Measurements from ENCODE around the gene PRR3.
"Not testable (repeated sequence)": the region's sequence is repeated elsewhere in the genome, so short reads cannot be mapped to it uniquely, and the experiment has no call there.

DNA sequence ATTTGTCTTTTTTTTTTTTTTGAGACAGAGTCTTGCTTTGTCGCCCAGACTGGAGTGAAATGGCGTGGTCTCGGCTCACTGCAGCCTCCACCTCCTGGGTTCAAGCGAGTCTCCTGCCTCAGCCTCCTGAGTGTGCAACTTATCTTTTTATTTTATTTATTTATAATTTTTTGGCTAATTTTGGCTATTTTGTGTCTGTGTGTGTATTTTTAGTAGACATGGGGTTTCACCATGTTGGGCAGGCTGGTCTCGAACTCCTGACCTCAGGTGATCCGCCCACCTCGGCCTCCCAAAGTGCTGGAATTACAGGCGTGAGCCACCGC, 40.4 kb upstream of the PRR3 start:
- not testable (repeated sequence) for TF ChIP-seq RFX5 (IDR thresholded peaks at IDR 0.05; ENCODE audit: low read depth, low read length); POLR2A (IDR thresholded peaks at IDR 0.05; ENCODE audit: low read depth, low read length); RAD21 (IDR thresholded peaks at IDR 0.05; ENCODE audit: low read length); BHLHE40 (IDR thresholded peaks at IDR 0.05; ENCODE audit: low read depth, low read length); RCOR1 (IDR thresholded peaks at IDR 0.05; ENCODE audit: insufficient replicate concordance, low read length); NFE2L2 (IDR thresholded peaks at IDR 0.05; ENCODE audit: low read depth, low read length)
- TF ChIP-seq, protein P1, sequence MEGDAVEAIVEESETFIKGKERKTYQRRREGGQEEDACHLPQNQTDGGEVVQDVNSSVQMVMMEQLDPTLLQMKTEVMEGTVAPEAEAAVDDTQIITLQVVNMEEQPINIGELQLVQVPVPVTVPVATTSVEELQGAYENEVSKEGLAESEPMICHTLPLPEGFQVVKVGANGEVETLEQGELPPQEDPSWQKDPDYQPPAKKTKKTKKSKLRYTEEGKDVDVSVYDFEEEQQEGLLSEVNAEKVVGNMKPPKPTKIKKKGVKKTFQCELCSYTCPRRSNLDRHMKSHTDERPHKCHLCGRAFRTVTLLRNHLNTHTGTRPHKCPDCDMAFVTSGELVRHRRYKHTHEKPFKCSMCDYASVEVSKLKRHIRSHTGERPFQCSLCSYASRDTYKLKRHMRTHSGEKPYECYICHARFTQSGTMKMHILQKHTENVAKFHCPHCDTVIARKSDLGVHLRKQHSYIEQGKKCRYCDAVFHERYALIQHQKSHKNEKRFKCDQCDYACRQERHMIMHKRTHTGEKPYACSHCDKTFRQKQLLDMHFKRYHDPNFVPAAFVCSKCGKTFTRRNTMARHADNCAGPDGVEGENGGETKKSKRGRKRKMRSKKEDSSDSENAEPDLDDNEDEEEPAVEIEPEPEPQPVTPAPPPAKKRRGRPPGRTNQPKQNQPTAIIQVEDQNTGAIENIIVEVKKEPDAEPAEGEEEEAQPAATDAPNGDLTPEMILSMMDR (conservative IDR thresholded peaks at IDR 0.05; ENCODE audit: low read depth, low read length), result not testable (repeated sequence)
